Vagina (tissue), 2 donors: ENCODE data around the gene SUSD3. TPM values are rescaled to one million over a fixed set of nuclear protein-coding genes. Genes with fewer than 3 reads are reported as not detected.

Experiments
- DNase-seq, 2 donors: peaks; one replicate each; pipeline ENCODE4 v3.0.0-alpha.2; 2017; ENCODE audit errors: extremely low spot score in 2 of 2
- H3K27ac ChIP-seq: fragments of 200-600 bp; sonication (generic); one replicate; pipeline ENCODE4 v1.5.1; 2019
- H3K27me3 ChIP-seq: fragments of 200-600 bp; sonication (generic); one replicate; pipeline ENCODE4 v1.5.1; 2019
- H3K36me3 ChIP-seq, 2 donors: fragments of 200-600 bp; sonication (generic); one replicate each; pipeline ENCODE4 v1.5.1; 2017 to 2019
- H3K4me1 ChIP-seq: fragments of 200-600 bp; sonication (generic); one replicate; pipeline ENCODE4 v1.5.1; 2019
- H3K4me3 ChIP-seq, 2 donors: fragments of 200-600 bp; sonication (generic); 1 replicate in 1 of 2; 2 replicates in 1 of 2; pipeline ENCODE4 v1.5.1; 2016 to 2019
- H3K9me3 ChIP-seq: fragments of 200-600 bp; sonication (generic); one replicate; pipeline ENCODE4 v1.5.1; 2019
- CTCF ChIP-seq, 3 experiments: fragments of 450-650 bp in 2 of 3; fragments of 200-600 bp in 1 of 3; sonication (generic) in 1 of 3; IDR thresholded peaks; one replicate each; pipeline ENCODE4 v1.5.1; 2017 to 2019; ENCODE audit warnings: antibody characterized with exemption in 3 of 3, mild to moderate bottlenecking in 2 of 3, moderate library complexity in 2 of 3
- POLR2A ChIP-seq, 2 donors: fragments of 450-650 bp; IDR thresholded peaks; one replicate each; pipeline ENCODE4 v1.6.1; 2017; ENCODE audit warnings: antibody characterized with exemption in 2 of 2, mild to moderate bottlenecking in 2 of 2, moderate library complexity in 2 of 2
- POLR2AphosphoS5 ChIP-seq, 2 donors: sonication (generic); formaldehyde crosslinking; IDR thresholded peaks; one replicate each; pipeline ENCODE4 v1.9.0; 2017; ENCODE audit warnings: antibody characterized with exemption in 2 of 2, mild to moderate bottlenecking in 2 of 2, low read depth in 1 of 2; ENCODE audit not compliant: insufficient read depth in 1 of 2
- intact Hi-C: fragments of 100-400 bp; cut with DNase I; formaldehyde crosslinking; loops from one replicate; pipeline ENCODE4 v1.15.1; 2023
- total RNA-seq: library from RNA; depleted of rRNA; stranded (reverse); fragments of >200 nt; gene quantifications from one replicate; pipeline ENCODE4 v1.2.3, GENCODE V29; 2016

Gene SUSD3
- total RNA-seq, 1 donor from 2014 or later, result 25.0 TPM

GRCh38 chr9:93090091-93090655 is 31.7 kb downstream of the SUSD3 start:
- H3K4me1 ChIP-seq, result peaks cover 23% of the 10 kb centered on the region
- intact Hi-C loops, result no loop called here
- H3K27me3 ChIP-seq, result no peaks in the 10 kb centered on the region
- peak in 1 of 2 donors; percentile 42 for DNase-seq
- no peak overlapping the region for H3K27ac ChIP-seq
- H3K36me3 ChIP-seq, result no peaks in the 10 kb centered on the region
- TF ChIP-seq POLR2A (IDR thresholded peaks at IDR 0.05) (no peak), CTCF (IDR thresholded peaks at IDR 0.05) (no peak), POLR2AphosphoS5 (IDR thresholded peaks at IDR 0.05; ENCODE audit: insufficient read depth in 1 of 2, low read depth in 1 of 2) (no peak)
- H3K4me3 ChIP-seq, result no peak overlapping the region
- H3K9me3 ChIP-seq, result peaks cover 7% of the 10 kb centered on the region

- Histone ChIP-seq H3K4me3 (no peak overlapping the region), H3K27ac (no peak overlapping the region), H3K27me3 (no peaks in the 10 kb centered on the region), H3K36me3 (no peaks in the 10 kb centered on the region), H3K4me1 (peaks cover 25% of the 10 kb centered on the region), H3K9me3 (peaks cover 7% of the 10 kb centered on the region)
- TF ChIP-seq CTCF (IDR thresholded peaks at IDR 0.05), result no peak
- no peak for TF ChIP-seq POLR2AphosphoS5 (IDR thresholded peaks at IDR 0.05; ENCODE audit: insufficient read depth in 1 of 2, low read depth in 1 of 2)
- no peak for TF ChIP-seq POLR2A (IDR thresholded peaks at IDR 0.05)
- DNase-seq, result peak; percentile 49 to 65
- intact Hi-C loops, result no loop called here
Observed at GRCh38 chr9:93091056-93091452, 32.6 kb downstream of the SUSD3 start.

- intact Hi-C loops, result no loop called here
- Histone ChIP-seq H3K9me3 (peaks cover 7% of the 10 kb centered on the region), H3K4me1 (peaks cover 25% of the 10 kb centered on the region), H3K27me3 (no peaks in the 10 kb centered on the region), H3K27ac (no peak overlapping the region), H3K4me3 (no peak overlapping the region), H3K36me3 (no peaks in the 10 kb centered on the region)
- TF ChIP-seq POLR2A (IDR thresholded peaks at IDR 0.05), result no peak
- no peak for TF ChIP-seq POLR2AphosphoS5 (IDR thresholded peaks at IDR 0.05; ENCODE audit: insufficient read depth in 1 of 2, low read depth in 1 of 2)
- no peak for TF ChIP-seq CTCF (IDR thresholded peaks at IDR 0.05)
- peak; percentile 79 to 93 for DNase-seq
Observed at GRCh38 chr9:93091453-93092081, 33.1 kb downstream of the SUSD3 start.

DNA sequence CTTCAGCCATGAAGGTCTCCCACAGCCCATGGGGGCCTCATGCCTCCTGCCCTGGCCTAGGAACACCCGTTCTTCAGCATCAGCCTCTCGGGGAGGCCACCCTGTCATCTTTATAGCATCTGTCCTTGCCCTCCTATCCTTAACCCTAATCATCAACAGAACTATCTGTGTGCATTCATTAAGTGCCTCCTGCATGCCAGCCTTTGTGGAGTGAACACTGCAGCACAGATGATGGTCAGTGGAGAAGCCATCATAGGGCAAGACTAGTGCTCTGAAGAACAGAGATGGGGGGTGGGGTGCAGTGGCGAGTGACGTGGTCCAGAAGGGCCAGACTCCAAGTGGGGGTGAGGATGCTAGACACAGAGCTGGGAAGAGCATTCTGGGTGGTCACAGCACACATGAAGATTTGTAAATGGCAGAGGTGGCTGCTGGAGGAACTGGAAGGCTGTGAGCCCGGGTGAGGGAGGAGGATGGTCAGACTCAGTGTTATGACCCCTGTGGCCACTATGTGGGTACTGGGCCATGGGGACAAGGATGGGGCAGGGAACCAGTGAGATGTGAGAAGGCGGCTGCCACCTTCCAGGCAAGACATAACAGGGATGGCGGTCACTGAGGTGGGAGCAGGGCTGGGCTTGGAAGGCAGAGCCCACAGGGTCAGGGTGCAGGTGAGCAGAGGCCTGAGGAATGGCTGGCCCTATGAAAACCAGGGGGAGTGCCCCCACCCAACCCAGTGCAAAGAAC is 33.9 kb downstream of the SUSD3 start:
- peaks cover 7% of the 10 kb centered on the region for H3K9me3 ChIP-seq
- peak; percentile 83 to 89 for DNase-seq
- no peak for TF ChIP-seq POLR2A (IDR thresholded peaks at IDR 0.05)
- TF ChIP-seq CTCF (IDR thresholded peaks at IDR 0.05), result no peak
- TF ChIP-seq POLR2AphosphoS5 (IDR thresholded peaks at IDR 0.05; ENCODE audit: insufficient read depth in 1 of 2, low read depth in 1 of 2), result no peak

More for the DNA sequence above, 33.9 kb downstream of the SUSD3 start:
- H3K4me3 ChIP-seq, result no peak overlapping the region
- H3K27ac ChIP-seq, result peak overlapping the region; percentile 99
- H3K4me1 ChIP-seq, result peaks cover 33% of the 10 kb centered on the region
- H3K36me3 ChIP-seq, result no peaks in the 10 kb centered on the region
- intact Hi-C loops, result no loop called here
- no peaks in the 10 kb centered on the region for H3K27me3 ChIP-seq
